NCI-H2171 treated with DMSO at 0.1 percent for 48 hours (cell line): ENCODE measurements around the gene SLC22A17.
A peak's percentile ranks its signal among the peaks of the same experiment; 100 is the strongest.
"Not testable (repeated sequence)": the region's sequence is repeated elsewhere in the genome, so short reads cannot be mapped to it uniquely, and the experiment has no call there.

Experiments
- DNase-seq: peaks from one replicate; lab custom pipeline; 2025; lab: John Stamatoyannopoulos, UW

The SLC22A17 gene

GRCh38 chr14:23339506-23340268 lies 13.0 kb downstream of the SLC22A17 start:
- DNase-seq: no peak

GRCh38 chr14:23335623-23336022 lies 17.1 kb downstream of the SLC22A17 start:
- no peak for DNase-seq

GRCh38 chr14:23327947-23328744 lies 24.5 kb downstream of the SLC22A17 start:
- DNase-seq: peak; percentile 75

- DNase-seq: peak; percentile 12
These were observed 26.0 kb downstream of the SLC22A17 start for GRCh38 chr14:23326491-23327332.

GRCh38 chr14:23325746-23326145 lies 26.9 kb downstream of the SLC22A17 start:
- not testable (repeated sequence) for DNase-seq

GRCh38 chr14:23324993-23325392 lies 27.7 kb downstream of the SLC22A17 start:
- DNase-seq: no peak

- DNase-seq: no peak
These were observed 28.2 kb downstream of the SLC22A17 start for GRCh38 chr14:23324455-23324846.

- no peak for DNase-seq
These were observed 28.7 kb downstream of the SLC22A17 start for GRCh38 chr14:23323838-23324454.

GRCh38 chr14:23322568-23323517 lies 29.8 kb downstream of the SLC22A17 start:
- no peak for DNase-seq

GRCh38 chr14:23321572-23322547 lies 30.8 kb downstream of the SLC22A17 start:
- DNase-seq: peak; percentile 47

GRCh38 chr14:23320584-23321571 lies 31.8 kb downstream of the SLC22A17 start, which contains the start of gene PABPN1:
TSS of gene PABPN1 (plus strand) at chr14:23321457. CDS start at chr14:23321470, 13 bp downstream.
- peak; percentile 100 for DNase-seq

GRCh38 chr14:23319746-23320583 lies 32.7 kb downstream of the SLC22A17 start:
- DNase-seq: no peak

GRCh38 chr14:23316300-23316699 lies 36.4 kb downstream of the SLC22A17 start:
- DNase-seq: no peak

GRCh38 chr14:23310546-23310945 lies 42.1 kb downstream of the SLC22A17 start:
- DNase-seq: no peak

GRCh38 chr14:23308721-23309445 lies 43.8 kb downstream of the SLC22A17 start:
- DNase-seq: no peak
